ENCODE data around the gene ZNF555. TPM values are rescaled to one million over a fixed set of nuclear protein-coding genes. Genes with fewer than 3 reads are reported as not detected.
"Not testable (repeated sequence)": the region's sequence is repeated elsewhere in the genome, so short reads cannot be mapped to it uniquely, and the experiment has no call there.

The ZNF555 gene
- total and polyA plus RNA-seq, 5 donors: 3.4 to 15.7 (median 8.8) TPM

- Histone ChIP-seq H3K4me1 (ENCODE audit: control insufficient read depth, insufficient read depth, low read length) (peaks cover 2% of the 10 kb centered on the region), H3K27ac (ENCODE audit: low read length) (no peak overlapping the region), H3K4me3 (ENCODE audit: low read length) (no peak overlapping the region), H3K27me3 (ENCODE audit: control insufficient read depth, insufficient read depth) (no peaks in the 10 kb centered on the region), H3K9me3 (ENCODE audit: control insufficient read depth, low read length) (no peaks in the 10 kb centered on the region)
- DNase-seq: peak in 1 of 3 donors; percentile 33
- ATAC-seq: no peak
- intact Hi-C loops (cut with DNase I): no loop called here
- 86% methylated on average over 15 of the region's 15 CpGs for WGBS
Measured at GRCh38 chr19:2815923-2816322, 25.4 kb upstream of the ZNF555 start.

GRCh38 chr19:2816641-2817040 lies 24.6 kb upstream of the ZNF555 start:
- Histone ChIP-seq H3K9me3 (ENCODE audit: control insufficient read depth, low read length) (no peaks in the 10 kb centered on the region), H3K27me3 (ENCODE audit: control insufficient read depth, insufficient read depth) (no peaks in the 10 kb centered on the region), H3K27ac (ENCODE audit: low read length) (no peak overlapping the region), H3K4me3 (ENCODE audit: low read length) (no peak overlapping the region), H3K4me1 (ENCODE audit: control insufficient read depth, insufficient read depth, low read length) (peaks cover 2% of the 10 kb centered on the region)
- DNase-seq (peak in 1 of 3 donors; percentile 31), ATAC-seq (no peak)
- intact Hi-C loops (cut with DNase I): no loop called here
- WGBS: 85% methylated on average over 16 of the region's 16 CpGs

- ATAC-seq; intact Hi-C loops (cut with DNase I); H3K27me3 ChIP-seq (ENCODE audit: control insufficient read depth, insufficient read depth); H3K4me3 ChIP-seq (ENCODE audit: low read length); H3K27ac ChIP-seq (ENCODE audit: low read length); H3K4me1 ChIP-seq (ENCODE audit: control insufficient read depth, insufficient read depth, low read length); H3K9me3 ChIP-seq (ENCODE audit: control insufficient read depth, low read length): not testable (repeated sequence)
- peak in 2 of 3 donors; percentile 61 to 62 for DNase-seq
- WGBS: 70% methylated on average over 22 of the region's 22 CpGs
Measured at GRCh38 chr19:2817237-2817829, 23.9 kb upstream of the ZNF555 start.

GRCh38 chr19:2819540-2820111 lies 21.6 kb upstream of the ZNF555 start, which contains the start of gene ZNF554:
ZNF554 (plus strand) TSS chr19:2819868; CDS start chr19:2820072, 204 bp downstream.
- ATAC-seq: peak; percentile 94 to 95
- H3K9me3 ChIP-seq (ENCODE audit: control insufficient read depth, low read length): no peaks in the 10 kb centered on the region
- peak within 1 kb of the TSS; percentile 86 for H3K4me3 ChIP-seq (ENCODE audit: low read length)
- no peak within 1 kb of the TSS for H3K27ac ChIP-seq (ENCODE audit: low read length)
- H3K4me1 ChIP-seq (ENCODE audit: control insufficient read depth, insufficient read depth, low read length): peaks cover 2% of the 10 kb centered on the region
- DNase-seq: peak; percentile 99 to 100 (median 99)
- under 1% methylated on average over 64 of the region's 64 CpGs for WGBS
- intact Hi-C loops (cut with DNase I): no loop called here
- H3K27me3 ChIP-seq (ENCODE audit: control insufficient read depth, insufficient read depth): no peaks in the 10 kb centered on the region

- Histone ChIP-seq H3K27me3 (ENCODE audit: control insufficient read depth, insufficient read depth) (no peaks in the 10 kb centered on the region), H3K9me3 (ENCODE audit: control insufficient read depth, low read length) (no peaks in the 10 kb centered on the region), H3K4me1 (ENCODE audit: control insufficient read depth, insufficient read depth, low read length) (peaks cover 2% of the 10 kb centered on the region), H3K4me3 (ENCODE audit: low read length) (peak overlapping the region; percentile 86), H3K27ac (ENCODE audit: low read length) (no peak overlapping the region)
- intact Hi-C loops (cut with DNase I): no loop called here
- ATAC-seq (peak; percentile 15 to 20), DNase-seq (peak; percentile 42 to 71 (median 55))
- WGBS: 2% methylated on average over 36 of the region's 36 CpGs
Measured at GRCh38 chr19:2820112-2820702, 21.1 kb upstream of the ZNF555 start.

- ATAC-seq (no peak), DNase-seq (peak in 1 of 3 donors; percentile 21)
- no peak overlapping the region for H3K27ac ChIP-seq (ENCODE audit: low read length)
- H3K4me3 ChIP-seq (ENCODE audit: low read length): no peak overlapping the region
- WGBS: 93% methylated on average over 5 of the region's 5 CpGs
- peaks cover 2% of the 10 kb centered on the region for H3K4me1 ChIP-seq (ENCODE audit: control insufficient read depth, insufficient read depth, low read length)
- no peaks in the 10 kb centered on the region for H3K27me3 ChIP-seq (ENCODE audit: control insufficient read depth, insufficient read depth)
- intact Hi-C loops (cut with DNase I): no loop called here
- H3K9me3 ChIP-seq (ENCODE audit: control insufficient read depth, low read length): no peaks in the 10 kb centered on the region
Measured at GRCh38 chr19:2822846-2823245, 18.4 kb upstream of the ZNF555 start.

GRCh38 chr19:2823646-2824045 lies 17.6 kb upstream of the ZNF555 start:
- WGBS: 71% methylated on average over 9 of the region's 9 CpGs
- Histone ChIP-seq H3K4me3 (ENCODE audit: low read length) (no peak overlapping the region), H3K27me3 (ENCODE audit: control insufficient read depth, insufficient read depth) (no peaks in the 10 kb centered on the region), H3K27ac (ENCODE audit: low read length) (no peak overlapping the region), H3K9me3 (ENCODE audit: control insufficient read depth, low read length) (no peaks in the 10 kb centered on the region), H3K4me1 (ENCODE audit: control insufficient read depth, insufficient read depth, low read length) (peaks cover 2% of the 10 kb centered on the region)
- peak in 1 of 3 donors; percentile 33 for DNase-seq
- ATAC-seq: no peak
- intact Hi-C loops (cut with DNase I): no loop called here

- DNase-seq (no peak), ATAC-seq (no peak)
- Histone ChIP-seq H3K4me1 (ENCODE audit: control insufficient read depth, insufficient read depth, low read length) (peaks cover 2% of the 10 kb centered on the region), H3K27me3 (ENCODE audit: control insufficient read depth, insufficient read depth) (no peaks in the 10 kb centered on the region), H3K27ac (ENCODE audit: low read length) (no peak overlapping the region), H3K4me3 (ENCODE audit: low read length) (no peak overlapping the region), H3K9me3 (ENCODE audit: control insufficient read depth, low read length) (no peaks in the 10 kb centered on the region)
- WGBS: 75% methylated on average over 8 of the region's 8 CpGs
- intact Hi-C loops (cut with DNase I): no loop called here
Measured at GRCh38 chr19:2824129-2824528, 17.1 kb upstream of the ZNF555 start.

GRCh38 chr19:2827022-2827421 lies 14.3 kb upstream of the ZNF555 start:
- WGBS: 98% methylated on average over 2 of the region's 2 CpGs
- no peaks in the 10 kb centered on the region for H3K9me3 ChIP-seq (ENCODE audit: control insufficient read depth, low read length)
- DNase-seq (no peak), ATAC-seq (no peak)
- H3K27me3 ChIP-seq (ENCODE audit: control insufficient read depth, insufficient read depth): no peaks in the 10 kb centered on the region
- no peaks in the 10 kb centered on the region for H3K4me1 ChIP-seq (ENCODE audit: control insufficient read depth, insufficient read depth, low read length)
- no peak overlapping the region for H3K27ac ChIP-seq (ENCODE audit: low read length)
- no peak overlapping the region for H3K4me3 ChIP-seq (ENCODE audit: low read length)
- intact Hi-C loops (cut with DNase I): no loop called here

GRCh38 chr19:2827840-2828489 lies 13.3 kb upstream of the ZNF555 start:
- Histone ChIP-seq H3K9me3 (ENCODE audit: control insufficient read depth, low read length) (peaks cover 8% of the 10 kb centered on the region), H3K27me3 (ENCODE audit: control insufficient read depth, insufficient read depth) (no peaks in the 10 kb centered on the region), H3K4me3 (ENCODE audit: low read length) (no peak overlapping the region), H3K27ac (ENCODE audit: low read length) (no peak overlapping the region), H3K4me1 (ENCODE audit: control insufficient read depth, insufficient read depth, low read length) (no peaks in the 10 kb centered on the region)
- ATAC-seq (no peak), DNase-seq (no peak)
- 94% methylated on average over 13 of the region's 13 CpGs for WGBS
- intact Hi-C loops (cut with DNase I): no loop called here

GRCh38 chr19:2834294-2834871 lies 6.9 kb upstream of the ZNF555 start:
- Histone ChIP-seq H3K4me3 (ENCODE audit: low read length) (no peak overlapping the region), H3K9me3 (ENCODE audit: control insufficient read depth, low read length) (peaks cover 28% of the 10 kb centered on the region), H3K27ac (ENCODE audit: low read length) (no peak overlapping the region), H3K4me1 (ENCODE audit: control insufficient read depth, insufficient read depth, low read length) (no peaks in the 10 kb centered on the region), H3K27me3 (ENCODE audit: control insufficient read depth, insufficient read depth) (no peaks in the 10 kb centered on the region)
- WGBS: 98% methylated on average over 19 of the region's 19 CpGs
- intact Hi-C loops (cut with DNase I): no loop called here
- DNase-seq: no peak
- ATAC-seq: no peak
